HG03159 (cell line): Measurements from ENCODE around the gene ARMH1.
"Not testable (repeated sequence)": the region's sequence is repeated elsewhere in the genome, so short reads cannot be mapped to it uniquely, and the experiment has no call there.

Experiments
- ATAC-seq: cut with Tn5 transposase; IDR thresholded peaks from one replicate; pipeline ENCODE4 v1.9.1; 2021; ENCODE audit warnings: mild to moderate bottlenecking, moderate library complexity; ENCODE audit not compliant: unreplicated experiment

The ARMH1 gene

DNA sequence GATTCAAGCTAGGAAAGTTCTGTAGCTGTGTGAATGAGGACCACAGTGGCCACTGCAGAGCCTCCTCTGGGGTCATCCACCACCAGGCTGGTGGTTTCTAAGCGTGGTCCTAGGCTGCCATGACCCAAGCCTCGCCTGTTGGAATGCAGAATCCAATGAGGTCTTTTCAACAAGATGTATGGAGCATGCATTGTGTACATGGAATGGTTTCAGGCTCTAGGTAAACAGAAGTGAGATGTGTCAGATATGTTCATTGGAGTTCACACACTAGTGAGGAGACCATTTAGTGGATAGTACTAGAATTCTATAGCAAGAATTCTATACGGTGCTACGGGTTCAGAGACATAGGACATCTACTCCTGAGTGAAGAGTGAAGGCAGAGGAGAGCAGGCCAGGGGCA is 45.8 kb downstream of the ARMH1 start:
- ATAC-seq: no peak

DNA sequence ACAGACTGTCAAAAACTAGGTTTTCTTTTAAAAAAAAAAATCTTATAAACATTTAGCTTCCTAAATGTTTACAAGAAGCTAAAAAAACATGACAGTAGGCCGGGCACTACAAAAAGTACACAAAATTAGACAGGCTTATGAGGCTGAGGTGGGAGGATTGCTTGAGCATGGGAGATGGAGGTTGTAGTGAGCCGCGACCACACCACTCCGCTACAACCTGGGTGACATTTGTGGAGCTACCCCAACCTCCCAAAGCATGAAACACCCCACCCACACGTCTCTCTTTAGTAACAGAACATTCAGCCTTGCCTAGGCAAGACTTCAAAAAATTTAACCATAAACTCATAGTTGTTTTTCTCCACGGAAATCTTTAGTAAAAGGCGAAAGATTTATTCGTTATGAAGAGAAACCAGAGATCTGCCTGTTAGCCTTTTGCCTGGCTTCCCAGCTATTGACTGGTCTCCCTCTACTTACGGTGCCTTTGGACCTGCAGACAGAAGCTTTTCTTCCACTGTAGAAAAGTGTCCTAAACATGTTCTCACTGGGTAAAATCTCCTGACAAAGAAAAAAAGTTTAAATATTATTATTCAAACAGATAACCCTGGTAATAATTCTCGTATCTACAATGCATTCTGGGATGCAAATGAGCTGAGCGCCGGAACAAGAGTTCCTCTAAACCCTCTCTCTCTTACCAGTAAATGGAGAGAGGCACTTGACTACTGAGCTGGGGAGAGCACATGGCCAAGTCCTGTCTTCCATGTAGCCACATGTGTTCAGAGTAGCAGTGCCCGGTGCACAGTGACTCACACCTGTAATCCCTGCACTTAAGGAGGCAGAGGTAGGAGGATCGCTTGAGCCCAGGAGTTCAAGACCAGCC is 47.2 kb downstream of the ARMH1 start:
- peak; percentile 65 for ATAC-seq

DNA sequence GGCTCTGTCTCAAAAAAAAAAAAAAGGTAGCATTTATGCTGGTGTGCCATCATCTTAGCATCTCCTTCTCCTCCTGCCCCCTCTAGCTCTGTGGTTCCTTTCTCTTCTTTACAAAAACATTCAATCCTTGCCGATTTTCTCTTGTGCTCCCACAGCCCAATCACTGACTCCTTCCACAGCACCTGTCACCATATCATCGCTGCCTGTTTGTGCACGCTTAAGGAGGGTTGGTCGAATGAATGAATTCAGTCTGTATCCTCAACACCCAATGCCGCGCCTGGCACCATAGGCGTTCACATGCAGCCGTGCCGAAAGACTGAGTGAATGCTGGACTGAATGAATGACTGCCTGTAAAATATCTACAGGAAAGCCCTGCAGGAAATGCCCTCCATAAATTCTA is 48.5 kb downstream of the ARMH1 start:
- ATAC-seq: no peak

DNA sequence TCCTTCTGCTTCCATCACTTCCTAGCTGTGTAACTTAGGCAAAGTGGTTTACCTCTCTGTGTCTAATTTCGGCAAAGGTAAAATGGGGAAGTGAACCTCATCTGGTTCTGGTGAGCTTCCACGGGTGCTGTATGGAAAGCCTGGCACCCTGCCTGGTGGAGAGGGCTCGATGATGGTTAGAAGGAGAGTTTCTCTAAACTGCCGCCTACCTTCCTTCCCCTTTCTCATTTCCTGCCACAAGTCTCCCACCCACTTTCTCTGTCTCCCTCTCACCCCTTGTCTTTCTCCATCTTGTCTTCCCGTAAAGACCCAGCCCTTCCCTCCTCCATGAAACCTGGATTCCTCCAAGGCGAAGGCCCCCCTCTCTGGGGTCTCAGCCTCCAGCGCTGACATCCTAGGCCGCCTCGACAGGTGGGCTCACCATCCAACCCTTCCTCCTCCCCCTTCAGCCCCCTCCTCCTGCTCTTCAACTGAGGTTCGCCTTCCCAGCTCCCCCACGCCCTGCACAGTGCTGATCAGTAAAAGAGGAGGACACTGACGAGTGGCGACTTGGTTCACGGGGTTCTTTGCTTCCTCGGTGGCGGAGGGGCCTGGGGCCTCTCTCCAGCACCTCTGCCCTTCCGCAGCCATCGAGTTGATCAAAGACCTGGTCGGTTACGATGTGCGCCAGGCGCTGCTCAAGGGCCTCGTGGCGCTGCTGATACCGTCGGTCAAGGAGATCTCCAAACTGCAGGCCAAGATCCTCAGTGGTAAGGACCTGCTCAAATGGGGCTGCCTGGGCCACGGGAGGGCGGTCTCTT is 49.2 kb downstream of the ARMH1 start:
- ATAC-seq: no peak

DNA sequence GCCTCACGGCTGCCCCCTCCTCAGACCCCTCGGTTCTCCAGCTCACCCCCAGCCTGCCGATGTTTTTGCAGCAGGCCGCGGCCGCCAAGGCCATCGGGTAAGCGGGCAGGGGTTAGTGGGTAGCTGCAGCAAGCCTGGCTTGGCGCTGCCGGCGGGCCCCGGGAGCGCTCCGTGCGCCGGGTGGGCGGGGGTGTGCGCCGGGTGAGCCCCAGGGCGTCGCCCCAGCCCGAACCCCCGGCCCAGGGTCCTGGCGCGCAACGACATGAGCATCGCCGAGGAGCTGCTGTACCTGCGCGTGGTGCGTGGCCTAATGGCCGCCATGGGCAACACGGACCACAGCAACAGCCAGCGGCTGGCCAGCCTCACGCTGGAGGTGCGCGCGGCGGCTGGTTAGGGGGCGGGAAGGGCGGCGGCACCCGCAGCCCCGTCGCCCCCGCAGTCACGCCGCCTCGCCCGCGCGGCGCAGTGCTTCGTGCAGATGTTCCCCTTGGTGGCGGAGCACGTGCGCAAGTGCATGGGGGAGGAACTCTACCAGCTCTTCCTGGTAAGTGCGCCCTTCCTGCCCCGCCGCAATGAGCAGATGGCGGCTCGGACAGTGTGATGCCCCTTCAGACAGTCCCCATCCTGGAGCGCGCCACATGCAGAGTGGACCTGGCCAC is 49.9 kb downstream of the ARMH1 start:
- no peak for ATAC-seq

DNA sequence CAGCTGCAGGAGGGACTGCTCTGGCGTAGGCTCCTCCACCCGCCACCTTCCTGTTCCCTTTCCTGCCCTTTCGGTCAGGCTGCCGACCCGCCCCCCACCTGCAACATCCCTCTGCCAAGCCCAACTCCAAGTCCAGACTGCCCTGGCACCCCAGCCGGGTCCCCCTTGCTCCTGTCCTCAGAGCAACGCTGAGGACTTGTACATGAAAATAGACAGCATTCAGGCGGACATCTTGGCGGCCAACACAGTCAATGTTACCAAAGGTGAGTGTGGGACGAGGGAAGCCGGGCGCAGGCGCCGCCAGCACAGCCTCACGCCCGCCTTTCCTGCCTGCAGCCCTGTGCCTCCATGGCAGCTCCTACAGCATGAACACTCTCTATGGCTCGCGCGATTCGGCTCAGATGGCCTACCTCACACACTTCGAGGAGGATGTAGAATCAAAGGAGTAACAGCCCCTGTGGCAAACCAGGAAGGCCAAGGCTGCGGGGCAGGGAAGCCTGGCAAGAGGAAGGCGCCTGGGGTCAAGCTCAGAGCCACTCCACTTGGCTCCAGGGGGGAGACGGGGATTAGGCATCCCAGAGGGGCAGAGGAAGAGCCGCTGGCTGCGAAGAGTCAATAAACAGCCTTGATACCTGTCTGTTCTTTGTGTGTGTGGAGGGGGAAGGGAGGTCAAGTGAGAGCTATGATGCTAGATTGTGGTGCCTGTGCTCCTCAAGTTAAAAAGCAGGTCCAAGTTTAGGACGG is 50.6 kb downstream of the ARMH1 start:
- ATAC-seq: no peak

DNA sequence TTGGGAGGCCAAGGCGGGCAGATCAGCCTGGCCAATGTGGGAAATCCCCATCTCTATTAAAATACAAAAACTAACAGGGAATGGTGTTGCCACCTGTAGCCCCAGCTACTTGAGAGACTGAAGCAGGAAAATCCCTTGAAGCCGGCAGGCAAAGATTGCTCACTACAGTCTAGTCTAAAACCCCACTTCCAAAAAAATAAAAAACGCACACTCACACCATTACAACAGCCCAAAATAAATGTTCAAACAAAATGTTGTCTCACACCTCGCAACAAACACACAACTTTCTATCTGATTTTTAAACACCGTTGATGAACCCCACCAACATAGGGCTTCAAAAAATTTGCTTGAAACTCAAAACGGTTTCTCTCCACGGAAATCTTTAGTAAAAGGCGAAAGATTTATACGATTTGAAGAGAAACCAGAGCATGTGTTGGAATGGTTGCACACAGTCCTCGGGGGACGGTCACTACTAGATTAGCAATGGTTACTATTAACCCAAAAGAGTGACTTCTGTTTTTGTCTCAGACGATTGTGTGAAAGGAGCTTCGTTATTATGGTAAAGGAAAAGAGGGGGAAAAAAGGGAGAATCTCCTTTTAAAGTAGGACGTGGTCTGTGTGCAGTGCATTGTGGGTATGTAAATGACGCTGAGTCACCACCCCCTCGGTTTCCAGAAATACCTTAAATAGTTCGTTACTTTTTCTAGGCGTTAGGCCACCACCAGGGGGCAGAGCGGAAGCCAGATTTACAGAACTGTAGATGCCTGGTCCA is 56.4 kb downstream of the ARMH1 start, which contains the start of gene RNU5D-1:
Gene RNU5D-1 (minus strand): TSS at position 430 of the 772 bp plus-strand sequence.
- peak; percentile 62 for ATAC-seq

DNA sequence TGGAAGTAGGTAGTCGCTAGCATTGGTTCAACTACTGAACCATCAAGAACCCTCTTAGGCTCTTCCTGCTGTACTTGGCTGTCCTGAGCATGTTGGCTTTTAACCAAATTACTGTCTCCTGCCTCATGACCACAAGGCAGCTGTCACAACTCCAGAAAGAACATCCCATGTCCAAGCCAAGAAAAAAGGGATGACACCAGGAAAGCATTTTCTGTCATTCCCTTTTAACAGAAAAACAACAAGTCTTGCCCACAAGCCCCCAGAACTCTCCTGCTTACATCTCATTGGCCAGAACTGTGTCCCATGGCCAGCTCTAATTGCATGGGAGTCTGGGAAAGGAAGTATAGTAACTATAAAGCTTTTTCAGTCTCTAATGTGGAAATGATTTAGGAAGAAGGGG is 58.9 kb downstream of the ARMH1 start:
- ATAC-seq: no peak

DNA sequence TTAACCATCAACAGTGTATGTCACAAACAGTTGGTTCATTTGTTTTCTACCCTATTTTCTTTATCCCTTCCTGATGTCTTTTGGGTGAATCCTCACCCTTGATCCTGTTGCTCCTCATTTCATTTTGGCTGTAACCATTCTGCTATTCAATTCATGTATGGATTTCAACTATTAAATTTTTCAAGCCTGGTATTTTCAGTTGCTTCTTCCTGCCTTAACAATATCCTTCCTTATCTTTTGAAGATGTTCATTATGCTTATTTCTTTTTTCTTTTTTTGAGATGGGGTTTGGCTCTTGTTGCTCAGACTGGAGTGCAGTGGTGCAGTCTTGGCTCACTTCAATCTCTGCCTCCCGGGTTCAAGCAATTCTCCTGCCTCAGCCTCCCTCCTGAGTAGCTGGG is 59.3 kb downstream of the ARMH1 start:
- no peak for ATAC-seq

DNA sequence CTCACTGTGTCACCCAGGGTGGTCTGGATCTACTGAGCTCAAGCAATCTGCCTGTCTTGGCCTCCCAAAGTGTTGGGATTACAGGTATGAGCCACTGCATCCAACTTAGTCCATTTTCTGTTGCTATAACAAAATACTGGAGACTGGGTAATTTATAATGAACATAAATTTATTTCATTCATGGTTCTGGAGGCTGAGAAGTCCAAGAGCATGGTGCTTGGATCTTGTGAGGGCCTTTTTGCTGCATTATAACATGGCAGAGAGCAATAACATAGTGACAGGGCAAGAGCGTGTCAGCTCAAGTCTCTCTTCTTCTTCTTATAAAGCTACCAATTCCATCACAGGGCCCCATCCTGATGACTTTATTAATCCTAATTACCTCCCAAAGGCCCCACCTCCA is 61.5 kb downstream of the ARMH1 start:
- ATAC-seq: no peak

DNA sequence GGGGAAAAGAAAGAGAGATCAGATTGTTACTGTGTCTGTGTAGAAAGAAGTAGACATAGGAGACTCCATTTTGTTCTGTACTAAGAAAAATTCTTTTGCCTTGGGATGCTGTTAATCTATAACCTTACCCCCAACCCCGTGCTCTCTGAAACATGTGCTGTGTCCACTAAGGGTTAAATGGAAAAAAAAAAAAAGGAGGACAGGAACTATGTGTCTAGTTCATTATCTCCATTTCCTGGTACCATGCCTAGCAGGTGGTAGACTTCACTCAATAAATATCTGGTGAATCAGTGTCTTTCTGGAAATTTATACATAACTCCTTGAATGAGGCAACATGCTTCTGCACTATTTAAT is 64.4 kb downstream of the ARMH1 start:
- ATAC-seq: not testable (repeated sequence)

DNA sequence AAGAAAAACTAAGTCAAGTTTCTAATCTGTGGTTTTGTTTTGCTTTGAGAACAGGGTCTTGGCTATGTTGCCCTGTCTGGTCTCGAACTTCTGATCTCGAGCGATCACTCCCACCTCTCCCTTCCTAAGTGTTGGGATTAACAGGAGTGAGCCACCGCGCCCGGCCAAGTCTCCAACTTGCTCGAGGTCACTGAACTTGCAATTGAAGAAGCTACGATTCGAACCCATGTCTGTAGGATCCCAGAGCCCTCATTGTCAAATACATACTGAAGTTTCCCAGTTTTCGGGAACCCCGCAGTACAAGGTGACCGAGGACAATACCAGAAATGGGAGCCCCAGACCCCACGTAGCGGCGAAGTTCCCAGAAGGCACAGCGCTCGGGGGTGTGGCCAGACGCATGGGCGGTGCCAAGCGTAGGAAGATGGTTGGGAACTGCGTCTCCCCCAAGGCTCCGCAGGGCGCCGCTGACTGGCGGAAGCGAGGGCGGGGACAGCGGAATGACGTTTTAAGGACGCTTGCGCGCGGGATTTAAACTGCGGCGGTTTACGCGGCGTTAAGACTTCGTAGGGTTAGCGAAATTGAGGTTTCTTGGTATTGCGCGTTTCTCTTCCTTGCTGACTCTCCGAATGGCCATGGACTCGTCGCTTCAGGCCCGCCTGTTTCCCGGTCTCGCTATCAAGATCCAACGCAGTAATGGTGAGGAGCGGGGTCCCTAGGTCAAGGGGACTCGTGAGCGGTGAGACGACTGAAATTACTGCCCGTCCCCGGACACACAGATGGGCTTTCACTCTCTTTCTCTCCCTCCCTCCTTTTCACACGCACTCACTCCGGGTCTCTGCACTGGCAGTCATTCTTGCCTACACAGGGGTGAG is 65.0 kb downstream of the ARMH1 start, which contains the start of gene KIF2C:
Gene KIF2C (plus strand): TSS at position 531 of the 872 bp plus-strand sequence. CDS start 96 bp downstream, at position 627.
- peak; percentile 95 for ATAC-seq

DNA sequence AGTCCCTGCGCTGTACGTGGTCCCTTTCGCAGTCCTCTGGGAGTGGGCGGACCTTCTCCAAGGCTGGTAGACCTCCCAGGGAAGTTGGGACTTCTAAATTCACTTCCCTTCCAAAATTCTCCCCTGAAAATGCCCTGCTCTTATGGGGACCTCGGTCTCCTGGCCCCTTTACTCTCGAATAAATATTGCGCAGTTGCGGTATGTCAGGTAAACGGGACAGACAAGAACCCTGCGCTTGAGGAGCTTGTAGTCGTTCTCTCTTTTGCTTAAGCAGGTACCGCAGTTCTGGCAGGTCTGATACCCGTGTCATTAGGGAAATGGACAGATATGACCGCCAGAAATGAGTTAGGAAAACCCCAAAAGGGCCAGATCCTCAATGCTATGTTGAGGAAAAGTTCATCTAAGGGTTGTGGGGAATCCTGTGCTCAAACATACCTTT is 65.7 kb downstream of the ARMH1 start:
- ATAC-seq: no peak

DNA sequence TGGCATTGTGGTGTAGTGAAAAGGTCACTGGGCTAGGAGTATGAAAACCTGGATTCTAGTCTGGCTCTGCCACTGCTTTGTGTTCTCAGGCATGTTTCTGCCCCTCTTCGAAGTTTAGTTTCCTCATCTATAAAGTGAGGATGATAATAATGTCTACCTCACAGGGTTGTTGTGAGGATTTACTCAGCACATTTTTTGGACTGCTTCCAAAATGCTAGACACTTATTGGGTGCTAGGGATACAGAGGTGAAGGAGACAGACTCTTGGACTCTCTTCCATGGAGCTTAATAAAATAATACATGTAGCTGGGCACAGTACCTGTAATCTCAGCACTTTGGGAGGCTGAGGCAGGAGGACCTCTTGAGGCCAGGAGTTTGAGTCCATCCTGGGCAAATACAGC is 68.7 kb downstream of the ARMH1 start:
- ATAC-seq: no peak

DNA sequence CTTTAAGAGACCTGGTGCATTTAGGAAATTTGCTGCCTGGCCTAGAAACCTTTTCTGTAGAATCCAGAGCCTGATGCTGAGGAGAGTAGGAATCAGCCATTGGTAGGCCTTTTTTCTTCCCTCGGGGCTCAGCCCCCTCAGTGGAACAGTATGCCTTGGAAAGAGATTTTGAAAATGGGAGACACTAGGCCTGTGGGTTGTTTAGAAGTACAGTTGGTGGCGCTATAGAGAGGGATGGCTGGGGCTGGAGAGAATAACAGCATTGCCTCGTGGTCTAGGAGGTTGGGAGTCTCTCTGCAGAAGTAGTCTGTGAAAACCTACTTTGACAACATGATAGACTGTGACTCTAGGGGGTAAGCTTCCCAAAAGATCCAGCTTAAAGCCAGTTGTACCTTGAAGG is 73.4 kb downstream of the ARMH1 start:
- ATAC-seq: no peak

DNA sequence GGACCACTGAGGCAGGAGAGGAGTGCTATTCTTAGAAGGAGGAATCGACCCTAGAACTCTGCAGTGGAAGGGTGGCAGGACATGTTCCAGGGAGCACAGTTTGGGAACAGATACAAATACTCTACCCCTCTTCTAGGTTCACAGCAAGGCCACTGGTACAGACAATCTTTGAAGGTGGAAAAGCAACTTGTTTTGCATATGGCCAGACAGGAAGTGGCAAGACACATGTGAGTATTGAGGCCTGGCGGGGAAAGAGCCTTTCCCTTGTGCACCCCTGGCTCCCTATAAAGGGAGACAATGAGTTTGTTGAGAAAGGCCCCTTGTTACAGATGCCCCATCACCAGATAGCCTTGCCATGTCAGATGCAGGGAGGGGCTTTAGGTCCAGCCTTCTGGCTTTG is 82.9 kb downstream of the ARMH1 start:
- no peak for ATAC-seq

DNA sequence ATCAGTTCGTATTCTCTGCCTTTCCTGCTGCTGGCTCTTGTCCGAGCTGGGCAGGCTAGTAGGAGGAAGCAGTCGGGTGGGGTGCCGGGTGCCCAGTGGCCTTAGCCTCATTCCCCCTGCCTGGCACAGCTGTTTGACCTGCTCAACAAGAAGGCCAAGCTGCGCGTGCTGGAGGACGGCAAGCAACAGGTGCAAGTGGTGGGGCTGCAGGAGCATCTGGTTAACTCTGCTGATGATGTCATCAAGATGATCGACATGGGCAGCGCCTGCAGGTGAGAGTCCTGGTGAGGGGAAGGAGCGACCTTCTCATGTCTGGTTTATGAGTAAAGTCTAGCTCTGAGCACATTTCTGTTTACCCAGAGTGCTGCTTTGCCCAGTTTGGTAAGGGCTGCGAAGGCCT is 84.6 kb downstream of the ARMH1 start:
- ATAC-seq: no peak

DNA sequence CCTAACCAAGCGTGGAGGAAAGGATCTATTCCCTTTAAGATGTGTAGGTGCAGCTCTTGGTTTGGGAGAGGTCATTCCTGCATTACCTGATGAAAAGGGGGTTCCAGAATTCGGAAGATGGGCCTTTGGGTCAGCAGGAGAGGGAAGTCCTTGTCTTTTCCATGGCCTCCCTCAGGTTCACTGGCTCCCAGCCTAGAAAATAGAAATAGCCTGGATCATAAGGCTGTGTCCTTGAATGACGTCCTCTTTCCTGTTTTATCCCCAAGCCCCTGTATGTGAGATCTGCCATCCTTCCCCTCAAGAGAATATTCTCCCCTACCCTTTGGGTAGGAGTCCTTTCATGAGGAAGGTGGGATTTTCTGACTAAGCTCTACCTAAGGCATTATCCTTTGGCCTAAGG is 86.4 kb downstream of the ARMH1 start:
- ATAC-seq: no peak

DNA sequence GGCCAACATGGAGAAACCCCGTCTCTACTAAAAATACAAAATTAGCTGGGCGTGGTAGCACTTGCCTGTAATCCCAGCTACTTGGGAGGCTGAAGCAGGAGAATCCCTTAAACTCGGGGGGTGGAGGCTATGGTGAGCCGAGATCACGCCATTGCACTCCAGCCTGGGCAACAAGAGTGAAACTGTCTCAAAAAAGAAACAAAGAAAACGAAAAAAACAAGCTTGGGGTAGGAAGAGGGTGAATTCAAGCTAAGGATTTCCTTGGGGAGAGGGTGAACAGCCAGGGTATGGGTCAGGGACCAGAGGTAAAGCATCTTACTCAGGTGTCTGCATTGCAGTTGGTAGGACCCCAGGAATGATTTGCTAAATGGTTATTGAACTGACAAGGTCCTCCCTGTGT is 91.9 kb downstream of the ARMH1 start:
- ATAC-seq: not testable (repeated sequence)
